GM12891 (cell line): ENCODE results near the gene RASA4B.
"Not testable (repeated sequence)": the region's sequence is repeated elsewhere in the genome, so short reads cannot be mapped to it uniquely, and the experiment has no call there.

Experiments used
- POLR2A ChIP-seq: IDR thresholded peaks from 2 replicates; pipeline ENCODE4 v1.6.1; 2011; ENCODE audit warnings: low read depth, low read length, control low read depth
- POLR2AphosphoS5 ChIP-seq: IDR thresholded peaks from 2 replicates; pipeline ENCODE4 v1.6.1; 2011; ENCODE audit warnings: low read depth, low read length, control low read depth

DNA sequence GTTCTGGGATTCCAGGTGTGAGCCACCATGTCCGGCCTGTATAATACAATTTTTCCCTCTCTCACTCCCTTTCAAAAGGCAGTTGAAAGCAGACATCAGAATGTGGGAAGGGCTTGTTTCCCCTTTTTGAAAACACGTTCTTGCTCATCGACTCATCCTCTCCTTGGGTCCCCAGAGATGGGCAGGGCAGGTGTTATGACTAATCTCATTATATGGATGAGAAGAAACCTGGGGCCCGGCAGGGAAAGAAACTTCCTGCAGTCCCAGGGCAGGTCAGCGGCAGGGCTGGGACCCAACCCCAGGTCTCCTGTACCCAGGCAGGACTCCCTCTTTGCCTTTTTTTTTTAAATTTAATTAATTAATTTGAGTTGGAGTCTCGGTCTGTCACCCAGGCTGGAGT, 28.8 kb upstream of the RASA4B start:
- TF ChIP-seq POLR2AphosphoS5, POLR2A: not testable (repeated sequence)
